ES-I3 (cell line): ENCODE measurements around the gene BLVRA.
"Not testable (repeated sequence)": the region's sequence is repeated elsewhere in the genome, so short reads cannot be mapped to it uniquely, and the experiment has no call there.

Experiments
- H3K36me3 ChIP-seq: 2 replicates; pipeline ENCODE4 v1.6.1; 2013; ENCODE audit warnings: mild to moderate bottlenecking, low read length, control low read depth, moderate library complexity; ENCODE audit not compliant: insufficient read depth
- H3K4me1 ChIP-seq: 2 replicates; pipeline ENCODE4 v1.6.1; 2013; ENCODE audit warnings: mild to moderate bottlenecking, control low read depth, low read length; ENCODE audit not compliant: insufficient read depth
- H3K9ac ChIP-seq: 2 replicates; pipeline ENCODE4 v1.6.1; 2013; ENCODE audit warnings: low read depth, mild to moderate bottlenecking, low read length, moderate library complexity
- H3K9me3 ChIP-seq: 2 replicates; pipeline ENCODE4 v1.6.1; 2013; ENCODE audit warnings: mild to moderate bottlenecking, low read length, moderate library complexity; ENCODE audit not compliant: control insufficient read depth, insufficient read depth

BLVRA gene

GRCh38 chr7:43825391-43825808, 66.9 kb downstream of the BLVRA start:
- H3K9ac ChIP-seq: no peak overlapping the region
- H3K36me3 ChIP-seq: no peaks in the 10 kb centered on the region
- no peaks in the 10 kb centered on the region; the same call in 1 of the 2 replicates for H3K9me3 ChIP-seq
- H3K4me1 ChIP-seq: no peaks in the 10 kb centered on the region

DNA sequence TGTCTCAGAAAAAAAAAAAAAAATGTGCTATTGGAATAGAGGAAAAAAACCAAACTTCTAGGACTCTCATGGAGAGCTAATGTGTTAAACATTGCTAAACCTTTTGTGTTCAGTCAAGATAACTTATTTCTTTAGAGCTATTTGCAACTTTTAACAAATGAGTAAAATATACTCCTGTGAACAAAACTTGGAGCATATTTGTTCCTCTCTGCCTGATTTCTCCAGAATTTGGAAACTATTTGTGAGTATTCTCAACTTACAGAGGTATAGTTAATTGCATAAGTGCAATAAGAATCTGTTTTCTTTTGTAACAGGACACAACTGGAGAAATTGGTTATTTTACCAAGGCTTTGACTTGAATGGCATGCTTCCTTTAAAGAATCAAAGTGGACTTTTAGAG, 72.4 kb downstream of the BLVRA start:
- not testable (repeated sequence) for H3K9me3 ChIP-seq, H3K4me1 ChIP-seq, H3K36me3 ChIP-seq, H3K9ac ChIP-seq

DNA sequence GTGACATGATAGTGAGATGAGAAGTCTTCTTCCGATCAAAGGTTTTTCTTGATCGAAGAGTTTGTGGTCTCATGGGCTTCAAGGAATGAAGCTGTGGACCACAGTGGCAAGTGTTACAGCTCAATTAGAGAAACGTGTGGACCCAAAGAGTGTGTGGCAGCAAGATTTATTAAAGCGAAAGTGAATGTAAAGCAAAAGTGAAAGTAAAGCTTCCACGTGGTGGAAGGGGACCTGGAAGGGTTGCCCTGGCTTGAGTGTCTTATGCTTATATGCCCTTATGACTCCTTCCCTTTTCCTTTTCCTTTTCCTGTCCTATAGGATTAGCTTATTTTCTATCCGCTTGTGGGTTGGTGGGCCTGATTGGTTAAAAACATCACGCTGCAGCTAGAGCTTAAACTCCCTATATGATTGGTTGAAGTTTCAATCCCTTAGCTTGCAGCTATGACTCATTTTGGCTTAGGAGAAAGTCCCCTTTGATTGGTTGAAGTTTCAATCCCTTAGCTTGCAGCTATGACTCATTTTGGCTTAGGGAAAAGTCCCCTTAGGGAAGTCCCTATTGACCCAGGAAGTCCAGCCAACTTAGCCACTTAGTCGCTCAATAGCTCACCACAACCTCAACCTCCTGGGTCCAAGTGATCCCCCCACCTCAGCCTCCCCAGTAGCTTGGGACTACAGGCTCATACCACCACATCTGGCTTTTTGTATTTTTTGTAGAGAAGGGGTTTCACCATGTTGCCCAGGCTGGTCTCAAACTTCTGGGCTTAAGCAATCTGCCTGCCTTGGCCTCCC, 76.2 kb downstream of the BLVRA start:
- Histone ChIP-seq H3K9ac (no peak overlapping the region), H3K4me1 (0 out of 2 replicates have a peak, but pooled peaks cover 3% of the 10 kb centered on the region), H3K9me3 (peaks cover 7% of the 10 kb centered on the region; the same call in 1 of the 2 replicates), H3K36me3 (no peaks in the 10 kb centered on the region)

DNA sequence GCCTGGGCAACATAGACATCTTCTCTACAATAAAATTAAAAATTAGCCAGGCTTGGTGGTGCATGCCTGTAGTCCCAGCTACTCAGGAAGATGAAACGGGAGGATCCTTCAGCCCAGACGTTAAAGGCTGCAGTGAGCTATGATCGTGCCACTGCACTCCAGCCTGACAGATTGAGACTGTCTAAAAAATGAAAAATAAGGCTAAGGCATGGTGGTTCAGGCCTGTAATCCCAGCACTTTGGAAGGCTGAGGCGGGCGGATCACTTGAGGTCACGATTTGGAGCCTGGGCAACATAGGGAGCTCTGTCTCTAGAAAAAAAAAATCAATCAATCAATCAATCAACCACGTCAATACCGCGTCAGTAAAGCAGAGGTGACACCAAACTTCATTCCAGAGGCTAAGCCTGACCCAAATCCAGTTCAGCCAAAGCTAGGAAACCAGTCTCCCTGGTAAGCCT, 79.8 kb downstream of the BLVRA start:
- Histone ChIP-seq H3K4me1 (0 out of 2 replicates have a peak, but pooled peaks cover 3% of the 10 kb centered on the region), H3K36me3 (no peaks in the 10 kb centered on the region), H3K9ac (no peak overlapping the region), H3K9me3 (no peaks in the 10 kb centered on the region)

DNA sequence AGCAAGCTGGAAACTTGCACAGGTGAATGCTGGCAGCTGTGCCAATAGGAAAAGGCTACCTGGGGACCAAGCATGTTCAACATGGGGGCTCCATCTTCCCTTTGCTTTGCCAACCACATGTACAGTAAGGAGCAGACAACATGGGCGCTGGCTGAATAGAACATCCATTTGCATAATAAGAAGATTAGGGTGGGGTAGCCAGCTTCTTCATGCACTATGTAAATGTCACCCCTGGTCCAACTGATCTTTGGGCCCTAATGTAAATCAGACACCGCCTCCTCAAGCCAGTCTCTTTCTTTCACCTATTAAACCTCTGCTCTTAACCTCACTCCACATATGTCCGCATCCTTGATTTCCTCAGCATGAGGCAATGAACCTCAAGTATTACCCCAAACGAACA, 84.8 kb downstream of the BLVRA start:
- Histone ChIP-seq H3K9me3 (no peaks in the 10 kb centered on the region), H3K9ac (no peak overlapping the region), H3K36me3 (no peaks in the 10 kb centered on the region), H3K4me1 (0 out of 2 replicates have a peak, but pooled peaks cover 3% of the 10 kb centered on the region)

DNA sequence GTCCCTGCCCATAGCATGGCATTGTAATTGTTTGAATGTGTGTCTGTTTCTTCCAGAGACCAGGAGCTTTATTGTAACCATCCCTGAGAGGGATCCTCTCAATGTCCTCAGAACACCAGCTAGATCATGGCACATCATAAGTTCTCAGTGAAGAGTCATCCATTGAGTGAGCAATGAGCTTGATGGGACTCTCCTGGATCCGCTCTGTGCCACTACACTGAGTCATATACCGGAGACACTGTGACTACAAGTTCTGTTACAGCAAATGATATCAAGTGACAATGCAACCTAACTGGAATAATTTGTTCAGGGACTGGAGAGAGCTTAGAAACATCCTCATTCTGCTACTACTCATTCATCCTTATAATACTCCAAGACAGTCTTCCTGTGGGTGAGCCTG, 85.8 kb downstream of the BLVRA start:
- H3K9me3 ChIP-seq: no peaks in the 10 kb centered on the region
- H3K4me1 ChIP-seq: no peaks in the 10 kb centered on the region
- H3K36me3 ChIP-seq: no peaks in the 10 kb centered on the region
- no peak overlapping the region for H3K9ac ChIP-seq

DNA sequence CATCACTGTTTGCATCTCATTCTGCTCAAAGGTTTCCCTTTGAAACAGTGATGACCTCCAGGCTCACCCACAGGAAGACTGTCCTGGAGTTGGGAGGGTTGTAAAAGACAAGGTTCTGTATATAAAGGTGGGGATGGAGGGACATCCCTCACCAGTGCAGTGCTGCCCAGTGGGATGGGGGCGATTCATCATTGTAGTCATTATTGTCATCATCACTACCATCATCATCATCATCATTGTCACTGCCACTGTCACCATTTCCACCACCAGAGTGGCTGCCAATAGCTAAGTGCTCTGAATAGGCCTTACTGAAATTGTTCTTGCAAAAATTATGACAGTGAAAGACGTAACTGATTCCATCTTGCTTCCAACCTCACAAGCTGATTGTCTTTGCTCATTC, 86.2 kb downstream of the BLVRA start:
- H3K9me3 ChIP-seq: no peaks in the 10 kb centered on the region
- no peaks in the 10 kb centered on the region for H3K4me1 ChIP-seq
- no peak overlapping the region for H3K9ac ChIP-seq
- no peaks in the 10 kb centered on the region for H3K36me3 ChIP-seq

DNA sequence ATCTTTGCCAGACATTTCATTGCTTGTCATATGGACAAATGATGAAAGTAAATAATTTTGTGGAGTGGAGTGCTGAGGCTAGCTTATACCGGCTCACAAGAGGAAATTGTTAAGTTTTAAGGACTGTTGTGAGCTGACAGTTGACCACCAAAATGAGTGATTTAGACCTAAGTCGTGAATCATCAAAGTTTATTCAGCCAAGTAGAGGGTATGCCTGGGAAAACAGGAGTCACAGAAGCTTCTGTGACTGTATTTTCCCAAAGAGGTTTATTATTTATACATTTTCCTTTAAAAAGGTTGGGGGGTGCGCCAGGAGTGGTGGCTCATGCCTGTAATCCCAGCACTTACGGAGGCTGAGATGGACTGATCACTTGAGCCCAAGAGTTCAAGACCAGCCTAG, 89.0 kb downstream of the BLVRA start:
- no peaks in the 10 kb centered on the region for H3K4me1 ChIP-seq

GRCh38 chr7:43849047-43849446, 90.6 kb downstream of the BLVRA start:
- Histone ChIP-seq H3K36me3 (no peaks in the 10 kb centered on the region), H3K9me3 (no peaks in the 10 kb centered on the region), H3K4me1 (no peaks in the 10 kb centered on the region), H3K9ac (no peak overlapping the region)

More for the DNA sequence above, 89.0 kb downstream of the BLVRA start:
- Histone ChIP-seq H3K36me3 (no peaks in the 10 kb centered on the region), H3K9me3 (no peaks in the 10 kb centered on the region), H3K9ac (no peak overlapping the region)

DNA sequence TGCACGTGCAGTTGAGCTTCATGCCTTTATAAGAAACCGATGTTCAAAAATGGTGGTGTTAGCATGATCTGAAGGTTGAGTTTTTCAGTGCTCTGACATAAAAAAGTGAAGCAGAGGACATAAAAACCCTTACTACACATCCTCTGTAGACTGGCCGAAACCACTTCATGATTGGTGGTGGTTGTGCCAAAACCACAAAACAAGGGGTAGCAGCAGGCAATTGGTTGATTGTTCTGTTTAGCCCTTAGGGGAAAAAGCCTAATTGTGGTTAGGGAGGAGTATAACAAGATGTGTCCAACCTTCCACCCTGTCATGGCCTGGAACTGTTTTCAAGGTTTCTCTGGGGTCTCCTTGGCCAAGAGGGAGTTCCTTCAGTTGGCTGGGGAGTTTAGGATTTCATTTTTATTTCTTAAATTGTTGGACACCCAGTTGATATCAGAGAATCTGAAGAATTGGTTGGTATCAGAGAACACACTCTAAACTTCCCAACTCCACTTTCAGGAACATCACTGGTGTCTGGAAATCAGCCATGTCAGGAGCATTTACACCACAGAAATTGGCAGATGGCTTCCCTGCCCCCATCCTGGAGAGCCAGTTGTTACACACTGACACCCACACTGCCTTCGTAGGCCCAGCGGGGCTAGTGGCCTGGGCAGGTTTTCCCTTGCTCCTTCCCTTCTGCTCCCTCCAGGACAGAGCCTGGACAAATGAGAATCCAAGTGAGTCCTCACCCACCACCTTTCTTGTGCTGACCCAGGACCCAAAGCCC, 92.1 kb downstream of the BLVRA start:
- Histone ChIP-seq H3K9me3 (no peaks in the 10 kb centered on the region), H3K36me3 (no peaks in the 10 kb centered on the region), H3K4me1 (no peaks in the 10 kb centered on the region)

DNA sequence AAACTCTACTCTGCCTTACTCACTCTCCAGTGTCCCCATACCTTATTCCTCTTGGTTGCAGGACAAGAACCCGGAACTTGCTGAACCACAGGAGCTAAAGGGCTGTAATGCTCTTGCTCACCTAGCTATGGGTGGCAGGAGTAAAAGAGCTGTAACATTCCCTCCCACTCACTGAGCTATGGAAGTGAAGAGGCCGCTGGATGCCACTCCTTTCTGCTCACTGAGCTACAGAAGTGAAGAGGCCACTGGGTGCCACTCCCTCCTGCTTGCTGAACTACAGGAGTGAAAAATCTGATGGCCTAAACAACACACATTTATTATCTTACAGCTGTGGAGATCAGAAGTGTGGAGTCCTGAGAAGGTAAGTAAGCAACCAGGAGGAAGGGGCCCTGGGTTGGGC, 93.3 kb downstream of the BLVRA start:
- Histone ChIP-seq H3K9ac (no peak overlapping the region), H3K9me3 (no peaks in the 10 kb centered on the region), H3K36me3 (no peaks in the 10 kb centered on the region), H3K4me1 (no peaks in the 10 kb centered on the region)

More for the DNA sequence above, 92.1 kb downstream of the BLVRA start:
- H3K9ac ChIP-seq: no peak overlapping the region

DNA sequence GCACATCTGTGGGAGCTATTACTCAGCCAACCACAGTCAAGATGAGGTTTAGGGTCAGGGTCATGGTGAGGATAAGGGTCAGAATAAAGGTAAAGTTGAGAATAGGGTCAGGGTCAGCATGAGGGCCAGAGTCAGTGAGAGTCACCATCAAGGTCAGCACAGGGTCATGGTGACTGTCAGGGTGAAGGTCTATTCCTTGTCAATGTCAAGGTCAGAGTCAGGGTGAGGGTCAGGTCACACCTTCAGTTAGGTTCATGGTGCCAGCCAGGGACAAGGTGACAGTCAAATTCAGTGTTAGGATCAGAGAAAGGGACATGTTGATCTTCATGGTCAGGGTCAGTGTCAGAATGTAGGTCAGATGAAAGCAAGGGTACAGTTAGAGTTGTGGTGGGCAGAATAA, 96.7 kb downstream of the BLVRA start:
- Histone ChIP-seq H3K36me3 (no peaks in the 10 kb centered on the region), H3K9me3 (peaks cover 7% of the 10 kb centered on the region; the same call in 1 of the 2 replicates), H3K4me1 (no peaks in the 10 kb centered on the region), H3K9ac (no peak overlapping the region)

- H3K4me1 ChIP-seq: no peaks in the 10 kb centered on the region
Measured at GRCh38 chr7:43856316-43856715, 97.8 kb downstream of the BLVRA start.

More at GRCh38 chr7:43856316-43856715, 97.8 kb downstream of the BLVRA start:
- no peaks in the 10 kb centered on the region for H3K36me3 ChIP-seq
- H3K9me3 ChIP-seq: peaks cover 7% of the 10 kb centered on the region; the same call in 1 of the 2 replicates
- H3K9ac ChIP-seq: no peak overlapping the region
